MM.1S (cell line): ENCODE results near the gene LSAMP.

Experiments used
- CTCF ChIP-seq: fragments of 300-600 bp; sonication (generic); IDR thresholded peaks from 2 replicates; pipeline ENCODE4 v1.5.1; 2016; ENCODE audit warnings: antibody characterized with exemption, low read length, mixed read lengths
- EZH2phosphoT487 ChIP-seq: fragments of 300-600 bp; sonication (generic); IDR thresholded peaks from 2 replicates; pipeline ENCODE4 v1.6.1; 2018; ENCODE audit warnings: antibody characterized with exemption, low read length

DNA sequence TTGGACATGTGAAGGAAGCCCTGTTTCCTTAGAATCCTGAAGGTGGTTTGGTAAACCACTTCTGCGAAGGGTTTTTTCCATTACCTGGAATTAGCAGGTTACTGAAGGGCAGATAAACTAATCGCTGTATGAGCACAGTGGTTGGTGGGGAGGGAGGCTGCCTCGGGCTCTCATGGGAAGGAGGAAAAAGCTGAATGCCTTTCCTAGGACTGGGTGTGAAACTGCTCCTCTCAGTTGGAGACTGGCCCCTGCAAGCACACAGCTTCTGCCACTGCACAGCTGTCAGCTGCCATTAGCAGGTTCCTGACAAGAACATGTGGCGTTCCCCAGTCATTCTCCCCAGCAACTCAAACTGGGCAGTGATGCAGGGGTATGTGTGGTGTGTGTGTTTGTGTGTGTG is 445.7 kb downstream of the LSAMP start:
- TF ChIP-seq CTCF (no peak), EZH2phosphoT487 (no peak)
